NCI-H2029 (cell line): ENCODE results near the gene DNAI2.

Experiments
- DNase-seq: peaks from one replicate; lab custom pipeline; 2025; lab: John Stamatoyannopoulos, UW

DNAI2 gene

DNA sequence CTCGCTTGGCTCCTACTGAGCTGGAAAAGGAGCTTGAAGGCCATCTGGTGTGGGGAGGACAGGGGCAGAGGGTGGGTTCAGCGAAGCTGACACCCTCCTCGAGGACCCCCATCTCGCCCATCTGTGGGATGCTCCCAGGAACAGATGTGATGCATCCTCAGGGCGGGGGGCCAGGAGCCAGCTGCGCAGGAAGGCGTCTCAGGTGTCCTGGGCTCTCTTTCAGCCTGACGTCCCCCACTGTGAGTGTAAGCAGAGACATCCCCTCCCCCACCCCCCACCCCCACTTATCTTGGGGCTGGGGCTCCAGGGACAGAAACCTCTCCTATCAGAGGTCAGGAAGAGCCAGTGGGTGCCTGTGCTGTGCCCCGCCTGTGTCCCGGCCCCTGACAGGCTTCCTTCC lies 68.2 kb downstream of the DNAI2 start:
- DNase-seq = no peak

DNA sequence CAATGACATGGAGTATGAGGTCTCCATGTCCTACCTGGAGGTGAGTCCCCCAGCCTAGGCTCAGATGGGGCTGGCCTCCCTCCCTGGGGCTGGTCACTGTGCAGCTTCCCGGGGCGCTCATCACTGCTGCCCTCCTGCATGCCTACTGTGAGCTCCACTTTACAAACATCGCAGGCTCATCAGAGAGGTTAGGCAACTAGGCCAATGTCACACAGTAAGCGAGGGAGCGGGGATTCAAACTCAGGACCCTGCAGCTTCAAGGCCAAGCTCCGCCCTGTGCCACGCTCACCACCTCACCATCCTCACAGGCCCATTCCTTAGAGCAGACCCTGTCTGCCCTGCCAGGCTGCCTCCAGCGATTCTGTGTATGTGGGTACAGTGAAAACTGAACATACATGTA lies 69.1 kb downstream of the DNAI2 start:
- no peak for DNase-seq

DNA sequence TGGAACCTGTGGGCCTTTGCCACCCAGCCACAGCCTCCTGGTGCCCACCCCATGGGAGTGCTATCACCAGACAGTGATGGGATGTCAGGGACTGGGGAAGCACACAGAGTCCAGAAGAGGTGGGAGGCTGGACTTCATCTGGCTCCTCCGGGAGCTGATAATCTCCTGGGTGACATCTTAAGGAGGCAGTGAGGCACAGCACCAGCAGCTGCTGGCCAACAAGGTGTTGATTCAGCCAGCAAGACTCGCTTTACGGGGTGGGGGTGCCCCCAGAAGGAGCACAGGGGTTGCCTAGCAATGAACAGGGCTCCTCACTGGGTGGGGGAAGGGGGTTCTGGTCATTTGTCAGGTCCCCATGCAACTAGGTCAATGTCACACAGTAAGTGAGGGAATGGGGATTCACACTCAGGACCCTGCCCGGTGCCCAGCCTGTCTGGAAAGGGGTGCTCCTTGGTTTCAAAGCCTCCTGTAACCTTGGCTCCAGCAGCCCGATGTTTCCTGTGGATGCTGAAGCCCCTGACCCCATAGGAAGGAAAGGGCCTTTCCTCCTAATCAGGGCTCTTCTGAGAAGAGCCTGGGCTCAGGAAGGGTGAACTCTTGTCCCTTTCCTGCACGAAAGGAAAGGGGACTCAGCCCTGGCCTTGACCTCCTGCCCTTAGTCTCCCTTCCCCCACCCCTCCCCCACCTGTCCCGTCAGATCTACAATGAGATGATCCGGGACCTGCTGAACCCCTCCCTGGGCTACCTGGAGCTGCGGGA lies 69.7 kb downstream of the DNAI2 start:
- no peak for DNase-seq

DNA sequence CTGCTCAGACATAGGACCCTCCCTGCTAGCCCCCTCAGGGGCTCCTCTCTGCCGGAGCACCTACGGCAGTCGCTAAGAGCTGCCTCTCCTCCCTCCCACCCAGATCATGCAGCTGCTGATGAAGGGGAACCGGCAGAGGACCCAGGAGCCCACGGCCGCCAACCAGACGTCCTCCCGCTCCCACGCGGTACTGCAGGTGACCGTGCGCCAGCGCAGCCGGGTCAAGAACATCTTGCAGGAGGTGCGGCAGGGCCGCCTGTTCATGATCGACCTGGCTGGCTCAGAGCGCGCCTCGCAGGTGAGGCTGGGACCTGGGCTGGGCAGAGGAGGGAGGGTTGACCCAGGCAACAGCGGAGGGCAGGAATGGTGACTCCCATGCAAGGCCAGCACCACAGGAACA lies 70.6 kb downstream of the DNAI2 start:
- no peak for DNase-seq

DNA sequence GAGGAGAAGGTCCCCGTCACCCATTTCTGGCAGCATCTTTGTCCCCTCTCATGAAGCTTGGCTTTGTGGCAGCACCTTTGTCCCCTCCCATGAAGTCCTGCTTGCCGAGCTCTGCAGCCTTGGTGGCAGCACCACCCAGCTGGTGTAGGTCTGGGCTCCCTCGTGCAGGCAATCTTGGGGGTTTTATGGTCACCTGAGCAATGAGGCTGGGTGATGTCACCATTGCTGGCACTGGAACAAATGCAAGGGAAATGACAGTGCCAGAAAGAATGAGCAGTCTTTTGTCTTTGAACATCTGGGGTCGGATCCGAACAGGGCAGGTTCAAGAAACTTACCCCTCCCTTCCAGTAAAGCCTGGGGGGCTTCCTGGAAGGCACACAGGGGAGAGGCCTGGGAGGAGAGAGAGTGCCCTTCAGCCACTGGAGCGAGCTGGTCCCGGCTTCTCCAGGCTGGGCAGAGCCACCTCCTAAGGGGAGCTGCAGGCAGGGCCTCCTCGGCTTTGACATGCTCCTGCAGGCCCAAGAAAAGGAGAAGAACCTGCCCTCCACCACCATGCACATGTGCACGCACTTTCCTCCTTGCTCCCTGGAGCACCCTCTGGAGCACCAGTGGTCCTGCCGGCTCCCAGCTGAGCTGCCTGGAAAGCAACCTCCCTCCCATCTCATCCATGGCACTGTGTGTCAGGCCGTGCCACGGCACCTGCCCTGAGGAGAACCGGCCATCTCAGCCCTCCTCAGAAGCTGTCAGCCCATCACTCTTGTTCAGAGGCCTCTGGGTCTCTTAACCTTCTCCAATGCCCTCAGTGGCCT lies 71.6 kb downstream of the DNAI2 start:
- DNase-seq = no peak

DNA sequence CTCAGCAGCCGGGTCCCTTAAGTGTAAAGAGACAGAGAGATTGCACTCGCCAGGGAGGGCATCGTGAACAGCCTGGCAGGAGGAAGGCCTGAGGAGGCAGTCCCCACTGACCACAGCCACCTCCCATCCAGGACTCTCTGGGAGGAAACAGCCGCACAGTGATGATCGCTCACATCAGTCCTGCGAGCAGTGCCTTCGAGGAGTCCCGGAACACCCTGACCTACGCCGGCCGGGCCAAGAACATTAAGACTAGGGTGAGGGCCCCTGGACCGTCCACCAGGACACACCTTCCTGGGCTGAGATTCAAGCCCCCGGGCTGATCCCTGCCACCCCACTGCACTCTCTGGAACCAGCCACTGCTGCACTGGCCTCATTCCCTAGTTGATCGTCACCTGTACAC lies 73.6 kb downstream of the DNAI2 start:
- DNase-seq = no peak

DNA sequence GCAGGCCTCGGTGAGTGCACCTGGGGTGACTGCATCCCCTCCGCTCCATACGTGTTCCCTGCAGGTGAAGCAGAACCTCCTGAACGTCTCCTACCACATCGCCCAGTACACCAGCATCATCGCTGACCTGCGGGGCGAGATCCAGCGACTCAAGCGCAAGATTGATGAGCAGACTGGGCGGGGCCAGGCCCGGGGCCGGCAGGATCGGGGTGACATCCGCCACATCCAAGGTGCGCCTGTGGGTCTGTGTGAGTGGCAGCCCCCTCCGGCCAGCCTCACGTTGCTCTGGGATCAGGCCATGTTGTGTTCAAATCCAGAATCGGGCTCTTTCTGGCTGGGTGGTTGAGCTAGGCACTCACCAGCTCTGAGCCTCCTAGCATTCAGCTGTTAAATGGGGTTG lies 75.1 kb downstream of the DNAI2 start:
- no peak for DNase-seq

DNA sequence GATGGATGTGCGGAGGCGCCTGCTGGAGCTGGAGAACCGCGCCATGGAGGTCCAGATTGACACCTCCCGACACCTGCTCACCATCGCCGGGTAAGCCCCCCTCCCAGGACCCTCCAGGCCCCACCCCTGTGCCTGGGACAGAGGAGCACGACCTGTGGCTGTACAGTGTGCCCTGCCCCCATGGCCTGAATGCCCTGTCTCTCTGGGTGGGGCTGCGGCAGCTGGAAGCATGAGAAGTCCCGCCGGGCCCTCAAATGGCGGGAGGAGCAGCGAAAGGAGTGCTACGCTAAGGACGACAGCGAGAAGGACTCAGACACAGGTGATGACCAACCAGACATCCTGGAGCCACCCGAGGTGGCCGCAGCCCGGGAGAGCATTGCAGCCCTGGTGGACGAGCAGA lies 76.5 kb downstream of the DNAI2 start:
- no peak for DNase-seq

DNA sequence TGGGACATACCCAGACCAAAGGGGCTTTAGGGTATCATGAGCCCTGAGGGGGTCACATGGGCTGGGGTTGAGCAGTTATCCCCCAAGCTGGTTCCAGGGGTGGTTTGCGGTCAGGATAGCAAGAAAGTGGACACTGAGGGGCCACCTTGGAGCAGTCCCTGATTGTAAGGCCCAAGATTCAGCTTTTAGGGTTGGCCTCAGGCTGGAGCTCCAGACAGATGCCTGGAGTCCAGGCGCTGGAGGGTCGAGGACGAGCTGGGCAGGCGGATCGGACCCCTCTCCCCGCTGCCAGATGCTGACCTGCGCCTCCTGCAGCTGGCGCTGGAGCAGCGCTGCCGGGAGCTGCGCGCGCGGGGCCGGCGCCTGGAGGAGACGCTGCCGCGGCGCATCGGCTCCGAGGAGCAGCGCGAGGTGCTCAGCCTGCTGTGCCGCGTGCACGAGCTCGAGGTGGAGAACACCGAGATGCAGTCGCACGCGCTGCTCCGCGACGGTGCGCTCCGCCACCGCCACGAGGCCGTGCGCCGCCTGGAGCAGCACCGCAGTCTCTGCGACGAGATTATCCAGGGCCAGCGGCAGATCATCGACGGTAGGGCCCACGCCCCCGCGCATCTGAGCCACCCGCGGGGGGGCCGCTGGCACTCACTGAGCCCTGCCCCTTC lies 77.6 kb downstream of the DNAI2 start:
- DNase-seq = no peak

DNA sequence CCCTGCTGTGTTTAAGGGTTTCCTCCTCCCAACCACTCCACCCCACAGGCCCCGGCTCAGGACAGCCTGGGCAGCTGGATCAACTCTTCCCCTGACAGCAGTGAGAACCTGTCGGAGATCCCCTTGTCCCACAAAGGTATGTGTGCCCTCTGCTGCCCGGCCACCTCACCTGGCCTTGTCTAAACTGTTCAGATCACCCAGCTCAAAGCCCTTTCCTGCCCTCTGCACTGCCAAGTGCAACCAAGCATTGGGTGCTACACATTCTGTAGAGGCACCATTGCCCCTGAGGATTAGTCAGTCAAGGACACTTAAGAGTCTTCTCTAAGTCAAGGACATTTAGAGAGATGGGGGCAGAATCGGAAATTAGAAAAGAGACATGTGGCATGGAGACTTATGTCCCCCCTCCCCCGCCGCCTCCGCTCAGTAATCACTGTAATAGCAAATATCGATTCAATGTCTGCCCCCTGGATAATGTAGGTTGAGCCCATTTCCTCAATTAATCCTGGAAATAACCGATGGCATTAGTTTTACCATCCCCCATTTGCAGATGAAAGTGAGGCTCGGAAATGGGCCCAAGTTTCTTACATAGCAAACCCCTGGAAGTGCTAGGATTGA lies 79.5 kb downstream of the DNAI2 start:
- no peak for DNase-seq

DNA sequence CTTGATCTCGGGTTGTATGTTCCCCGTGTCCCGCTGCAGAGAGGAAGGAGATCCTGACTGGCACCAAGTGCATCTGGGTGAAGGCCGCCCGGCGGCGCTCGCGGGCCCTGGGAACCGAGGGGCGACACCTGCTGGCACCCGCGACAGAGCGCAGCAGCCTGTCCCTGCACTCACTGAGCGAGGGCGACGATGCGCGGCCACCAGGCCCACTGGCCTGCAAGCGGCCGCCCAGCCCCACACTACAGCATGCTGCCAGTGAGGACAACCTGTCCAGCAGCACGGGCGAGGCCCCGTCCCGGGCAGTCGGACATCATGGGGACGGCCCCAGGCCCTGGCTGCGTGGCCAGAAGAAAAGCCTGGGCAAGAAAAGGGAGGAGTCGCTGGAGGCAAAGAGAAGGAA lies 80.1 kb downstream of the DNAI2 start:
- no peak for DNase-seq

DNA sequence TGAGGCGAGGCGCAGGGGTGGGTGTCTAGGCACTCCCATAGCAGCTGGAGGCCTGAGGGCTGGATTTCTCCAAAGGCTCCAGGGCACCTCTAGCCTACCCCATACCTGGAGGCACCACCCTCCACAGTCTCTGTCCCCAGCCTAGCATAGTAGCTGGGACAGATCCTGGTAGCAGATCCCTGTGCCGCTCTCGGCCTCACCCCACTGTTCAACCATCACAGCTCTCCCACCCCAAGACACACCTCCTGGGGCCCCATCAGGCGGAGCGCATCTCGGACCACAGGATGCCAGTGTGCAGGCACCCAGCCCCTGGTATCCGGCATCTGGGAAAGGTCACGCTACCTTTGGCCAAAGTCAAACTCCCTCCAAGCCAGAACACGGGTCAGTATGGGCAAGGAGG lies 80.5 kb downstream of the DNAI2 start:
- no peak for DNase-seq

DNA sequence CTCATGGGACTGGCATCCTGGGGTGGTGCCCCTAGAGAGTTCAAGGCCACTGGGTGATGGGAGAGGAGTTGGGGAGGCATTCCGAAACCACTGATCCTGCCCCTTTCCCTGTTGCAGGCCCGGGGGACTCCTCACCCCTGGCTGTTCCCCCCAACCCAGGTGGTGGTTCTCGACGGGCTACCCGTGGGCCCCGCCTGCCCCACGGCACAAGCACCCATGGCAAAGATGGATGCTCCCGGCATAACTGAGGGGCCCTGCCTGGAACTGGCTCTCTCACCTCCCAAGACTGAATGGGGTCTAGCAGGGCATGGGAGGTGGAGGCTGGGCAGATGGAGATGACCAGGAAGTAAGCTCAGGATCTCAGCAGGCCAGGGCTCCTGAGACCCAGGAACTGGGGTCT lies 81.0 kb downstream of the DNAI2 start:
- no peak for DNase-seq

DNA sequence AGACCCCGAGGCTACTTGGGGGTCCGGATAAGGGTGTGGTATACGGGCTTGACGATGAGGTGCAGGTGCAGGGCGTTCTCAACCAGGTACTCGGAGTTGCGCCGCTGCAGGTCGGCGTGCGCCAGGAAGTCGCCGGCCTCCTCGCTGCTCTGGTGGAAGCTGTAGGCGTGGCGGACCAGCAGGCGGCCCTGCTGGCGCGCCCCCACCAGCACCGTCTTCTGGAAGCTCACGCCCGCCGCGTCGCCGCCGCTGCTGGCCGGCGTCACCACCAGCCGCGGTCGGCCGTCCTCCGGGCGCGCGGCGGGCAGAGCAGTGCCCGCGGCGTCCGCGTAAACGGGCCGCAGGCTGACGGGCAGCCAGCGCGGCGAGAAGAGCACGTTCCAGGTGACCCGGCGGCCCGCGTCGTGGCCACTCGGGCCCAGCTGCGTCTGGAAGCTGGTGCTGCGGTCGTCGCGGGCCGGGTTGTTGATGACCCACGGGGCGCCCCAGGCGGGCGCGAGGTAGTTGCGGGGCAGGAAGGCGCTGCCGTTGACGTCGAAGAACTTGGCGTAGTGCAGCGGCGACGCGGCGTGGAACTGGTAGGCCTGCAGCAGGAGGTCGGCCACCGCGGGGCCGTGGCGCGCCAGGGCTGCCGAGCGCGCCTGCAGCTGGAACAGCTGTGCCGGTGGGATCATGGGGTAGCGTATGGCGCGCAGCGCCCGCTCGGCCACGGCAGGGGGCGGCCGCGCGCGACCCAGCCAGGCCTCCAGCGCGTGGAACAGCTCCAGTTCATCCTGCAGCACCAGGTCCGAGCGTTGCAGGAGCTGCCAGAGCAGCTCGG lies 82.8 kb downstream of the DNAI2 start:
- DNase-seq = no peak

DNA sequence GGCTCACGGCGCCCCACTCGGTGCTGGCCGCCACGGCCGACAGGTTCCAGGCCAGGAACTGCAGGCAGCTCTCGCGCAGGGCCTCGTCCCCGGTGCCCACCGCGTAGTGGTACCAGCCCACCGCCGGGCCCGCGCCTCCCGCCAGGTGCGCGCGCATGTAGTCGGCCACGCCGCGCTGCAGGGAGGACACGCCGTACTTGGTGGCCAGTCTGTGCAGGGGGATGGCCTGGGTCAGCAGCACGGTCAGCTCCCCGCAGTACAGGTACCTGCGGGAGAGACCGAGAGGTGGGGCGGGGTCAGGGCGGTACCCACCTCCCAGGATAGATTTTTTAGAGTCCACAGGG lies 83.4 kb downstream of the DNAI2 start:
- no peak for DNase-seq

DNA sequence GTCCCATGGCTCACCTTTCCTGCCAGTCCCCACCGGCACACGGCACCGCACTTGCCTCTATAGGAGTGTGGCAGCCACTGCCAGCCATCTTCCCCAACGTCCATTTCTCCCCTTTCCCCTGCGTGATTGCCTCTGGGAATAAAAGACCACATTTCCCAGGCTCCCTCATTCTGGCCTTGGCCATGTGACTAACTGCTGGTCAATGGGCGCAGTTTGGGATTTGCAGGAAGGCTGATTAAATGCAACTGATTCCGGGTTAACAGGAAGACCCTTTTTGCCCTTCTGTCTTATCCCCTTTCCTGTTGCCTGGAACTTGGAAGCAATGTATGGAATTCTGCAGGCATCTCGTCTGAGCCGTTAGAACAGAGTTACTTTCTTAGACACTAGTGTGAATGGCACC lies 84.7 kb downstream of the DNAI2 start:
- no peak for DNase-seq

DNA sequence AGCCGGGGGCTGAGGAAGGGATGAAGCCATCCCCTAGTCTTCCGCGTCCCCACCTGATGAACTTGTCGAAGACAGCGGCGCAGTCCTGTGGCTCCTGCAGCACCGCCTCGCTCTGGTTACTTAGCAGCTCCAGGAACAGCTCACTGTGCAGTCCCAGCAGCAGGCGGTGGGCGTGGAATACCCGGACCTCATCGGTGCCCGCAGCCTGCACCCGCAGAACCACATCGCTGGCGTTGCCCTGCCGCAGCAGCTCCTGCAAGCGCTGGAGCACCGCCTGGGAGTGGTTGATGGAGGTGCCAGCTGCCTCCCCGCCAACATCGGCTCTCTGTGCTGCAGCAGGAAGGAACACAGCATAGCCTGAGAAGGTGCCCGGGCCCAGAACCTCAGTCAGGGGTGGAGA lies 85.9 kb downstream of the DNAI2 start:
- DNase-seq = no peak

DNA sequence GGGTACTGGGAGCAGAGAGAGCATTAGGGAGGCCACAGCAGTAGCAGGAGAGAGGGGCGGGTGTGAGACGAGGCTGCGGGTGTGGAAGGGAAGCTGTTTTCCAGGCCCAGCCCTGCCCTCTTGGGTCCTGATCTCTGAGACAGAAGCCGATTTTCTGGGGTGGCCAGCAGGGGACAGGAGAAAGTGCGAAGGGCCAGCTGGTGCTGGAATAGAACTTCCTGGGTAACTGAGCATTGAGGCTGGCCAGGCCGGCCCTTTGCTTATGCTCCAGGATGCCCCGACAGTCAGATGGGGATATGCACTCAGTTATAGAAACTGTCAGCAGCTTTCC lies 86.8 kb downstream of the DNAI2 start:
- DNase-seq = no peak

DNA sequence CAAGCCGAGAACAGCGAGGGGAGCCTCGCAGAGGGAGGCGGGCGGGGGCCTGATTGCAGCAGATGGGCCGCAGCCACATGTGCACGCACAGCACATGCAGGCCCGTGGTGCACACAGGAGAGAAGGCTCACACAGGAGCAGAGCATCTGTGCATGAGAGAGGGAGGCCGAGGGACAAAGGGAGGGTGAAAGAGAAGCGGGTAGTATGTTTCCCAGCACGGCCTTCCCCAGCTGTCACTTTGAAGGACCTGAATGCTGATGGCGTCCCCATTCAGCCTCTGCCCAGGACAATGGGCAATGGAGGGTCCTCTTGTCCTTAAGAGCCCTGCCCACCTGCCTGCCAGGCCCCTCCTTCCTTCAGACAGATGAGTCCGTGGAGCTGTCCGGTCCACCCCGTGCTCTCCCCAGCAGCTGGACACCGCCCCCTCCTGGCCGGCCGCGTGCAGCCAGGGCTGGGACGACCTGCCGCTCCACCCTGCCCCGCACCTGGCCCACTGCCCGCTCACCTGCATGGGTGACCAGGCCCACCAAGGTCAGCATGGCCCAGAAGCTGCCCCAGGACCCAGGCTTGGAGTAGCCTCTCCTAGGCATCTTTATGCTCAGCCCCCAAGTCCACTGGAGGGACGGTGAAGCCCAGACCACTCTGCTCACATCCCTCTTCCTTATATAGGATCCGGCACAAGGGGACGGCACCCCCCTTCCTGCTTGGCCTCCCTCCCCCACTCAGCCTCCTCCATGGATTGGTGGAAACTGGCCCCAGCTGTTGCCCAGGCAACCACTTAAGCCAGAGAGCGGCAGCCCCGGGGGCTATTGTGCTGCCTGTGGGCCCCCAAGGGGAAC lies 87.4 kb downstream of the DNAI2 start, which contains the start of gene BTBD17:
Gene BTBD17, minus strand, starts transcription at position 639 of the 839 bp plus-strand sequence. Its CDS starts 49 bp downstream, at position 590.
- peak; percentile 47 for DNase-seq

DNA sequence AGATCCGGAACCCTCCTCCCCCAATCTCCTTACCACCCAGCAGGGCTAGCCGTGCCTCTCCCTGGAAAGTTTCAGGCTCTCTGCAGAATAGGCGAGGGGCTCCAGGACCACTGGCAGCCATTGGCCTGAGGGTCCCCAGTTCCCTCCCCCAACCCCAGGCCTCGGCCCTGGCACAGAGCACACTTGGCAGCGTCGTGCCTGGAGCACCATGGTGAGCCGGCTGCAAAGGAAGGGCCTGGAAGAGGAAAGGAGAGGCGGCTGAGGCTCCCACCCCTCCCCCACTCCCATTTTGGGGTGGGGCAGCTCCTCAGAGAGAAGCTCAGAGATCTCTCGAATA lies 88.0 kb downstream of the DNAI2 start:
- no peak for DNase-seq
